Measurements from ENCODE around the gene DPYD.

GRCh38 chr1:97791251-97791650 is 129.6 kb downstream of the DPYD start:
- TF ChIP-seq CTCF (IDR thresholded peaks at IDR 0.05; ENCODE audit: low read length) (no peak), EZH2 (IDR thresholded peaks at IDR 0.05; ENCODE audit: borderline replicate concordance, low read length) (no peak)

All from OCI-LY1 (cell line).